Skeletal muscle tissue (tissue), 4 donors: ENCODE results near the gene BICRA. TPM values are rescaled to one million over a fixed set of nuclear protein-coding genes. Genes with fewer than 3 reads are reported as not detected.
A peak's percentile ranks its signal among the peaks of the same experiment; 100 is the strongest.
"Not testable (repeated sequence)": the region's sequence is repeated elsewhere in the genome, so short reads cannot be mapped to it uniquely, and the experiment has no call there.

Experiments used
- H3K27ac ChIP-seq: one replicate; pipeline ENCODE4 v1.7.0; 2013; ENCODE audit warnings: mild to moderate bottlenecking, low read depth, low read length, inconsistent platforms
- H3K27me3 ChIP-seq, 3 donors: one replicate each; pipeline ENCODE4 v1.7.0; 2013; ENCODE audit warnings: low read length in 3 of 3; ENCODE audit not compliant: control insufficient read depth in 3 of 3, insufficient read depth in 3 of 3
- H3K36me3 ChIP-seq, 3 donors: one replicate each; pipeline ENCODE4 v1.7.0; 2013; ENCODE audit warnings: low read length in 3 of 3; ENCODE audit not compliant: control insufficient read depth in 3 of 3, insufficient read depth in 3 of 3
- H3K4me1 ChIP-seq, 3 donors: one replicate each; pipeline ENCODE4 v1.7.0; 2013; ENCODE audit warnings: low read length in 3 of 3, mild to moderate bottlenecking in 3 of 3; ENCODE audit not compliant: control insufficient read depth in 3 of 3, insufficient read depth in 3 of 3
- H3K4me3 ChIP-seq, 3 donors: one replicate each; pipeline ENCODE4 v1.7.0; 2013; ENCODE audit warnings: low read length in 3 of 3
- H3K9ac ChIP-seq, 3 donors: one replicate each; pipeline ENCODE4 v1.7.0; 2013; ENCODE audit warnings: low read length in 3 of 3, mild to moderate bottlenecking in 3 of 3, moderate library complexity in 2 of 3, low read depth in 1 of 3
- H3K9me3 ChIP-seq, 3 donors: one replicate each; pipeline ENCODE4 v1.7.0; 2013; ENCODE audit warnings: low read length in 3 of 3; ENCODE audit not compliant: control insufficient read depth in 3 of 3
- total RNA-seq: library from RNA; depleted of rRNA; stranded (reverse); fragments of >200 nt; gene quantifications from one replicate; pipeline ENCODE4 v1.2.3, GENCODE V29; 2014
- donor health status: Osteomylitis.

Gene BICRA
- total RNA-seq, 1 donor from 2014 or later = 3.7 TPM

DNA sequence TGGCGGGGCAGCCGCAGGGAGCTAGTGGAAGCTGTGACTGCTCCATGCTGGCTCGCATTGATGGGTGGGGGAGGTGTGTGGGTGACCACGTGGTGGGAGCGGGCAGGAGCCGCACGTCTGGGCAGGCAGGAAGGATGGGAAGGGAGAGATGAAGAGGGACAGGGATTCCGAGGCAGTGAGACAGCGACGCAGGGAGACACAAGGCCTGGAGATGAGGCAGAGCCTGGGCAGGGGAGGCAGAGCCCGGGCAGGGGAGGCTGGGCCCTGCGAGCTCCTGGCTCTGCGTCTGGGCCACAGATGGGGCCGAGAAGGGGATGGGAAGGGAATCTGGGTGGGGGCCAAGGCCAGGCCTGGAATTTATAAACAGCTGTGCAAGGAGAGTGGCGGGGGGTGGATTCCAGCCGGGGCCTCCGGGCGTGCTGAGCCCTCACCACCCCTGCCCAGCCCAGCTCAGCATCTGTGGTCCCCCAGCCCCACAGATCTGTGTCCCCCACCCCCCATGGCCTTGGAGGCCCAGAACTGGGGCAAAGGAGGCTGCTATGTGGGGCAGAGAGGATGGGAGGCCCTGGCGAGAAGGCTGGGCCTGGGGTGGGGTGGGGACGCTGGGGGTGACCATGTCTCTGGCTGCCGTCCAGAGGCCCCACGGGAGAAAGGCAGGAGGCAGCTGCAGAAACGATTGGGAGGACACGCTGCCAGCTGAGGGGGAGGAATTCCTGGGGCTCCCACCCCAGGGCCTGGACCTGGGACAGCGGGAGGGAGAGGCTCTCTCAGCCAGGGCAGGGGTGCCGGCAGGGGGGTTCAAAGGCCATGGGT, 110.3 kb downstream of the BICRA start:
- Histone ChIP-seq H3K9me3 (no peaks in the 10 kb centered on the region), H3K27me3 (peaks cover 9 to 31% (median 15%) of the 10 kb centered on the region in 3 donors), H3K27ac (peak overlapping the region; percentile 73), H3K36me3 (peaks cover 0 to 15% (median 6%) of the 10 kb centered on the region in 3 donors), H3K4me1 (peaks cover 30 to 45% (median 42%) of the 10 kb centered on the region in 3 donors), H3K9ac (peak overlapping the region in 1 of 3 donors; percentile 40), H3K4me3 (peak overlapping the region in 2 of 3 donors; percentile 29 to 41)

- Histone ChIP-seq H3K4me1 (peaks cover 22 to 48% (median 40%) of the 10 kb centered on the region in 3 donors), H3K9ac (no peak overlapping the region), H3K27me3 (peaks cover 6 to 27% (median 12%) of the 10 kb centered on the region in 3 donors), H3K36me3 (peaks cover 0 to 19% (median 10%) of the 10 kb centered on the region in 3 donors), H3K4me3 (peak overlapping the region in 2 of 3 donors; percentile 17 to 46), H3K27ac (peak overlapping the region; percentile 73), H3K9me3 (no peaks in the 10 kb centered on the region)
Measured at GRCh38 chr19:47720669-47721422, 111.9 kb downstream of the BICRA start.

GRCh38 chr19:47723581-47723940, 114.6 kb downstream of the BICRA start:
- Histone ChIP-seq H3K4me1 (peaks cover 13 to 35% (median 34%) of the 10 kb centered on the region in 3 donors), H3K27ac (peak overlapping the region; percentile 37), H3K36me3 (peaks cover 0 to 14% (median 7%) of the 10 kb centered on the region in 3 donors), H3K9me3 (no peaks in the 10 kb centered on the region), H3K4me3 (no peak overlapping the region), H3K9ac (no peak overlapping the region), H3K27me3 (peaks cover 0 to 19% (median 5%) of the 10 kb centered on the region in 3 donors)

DNA sequence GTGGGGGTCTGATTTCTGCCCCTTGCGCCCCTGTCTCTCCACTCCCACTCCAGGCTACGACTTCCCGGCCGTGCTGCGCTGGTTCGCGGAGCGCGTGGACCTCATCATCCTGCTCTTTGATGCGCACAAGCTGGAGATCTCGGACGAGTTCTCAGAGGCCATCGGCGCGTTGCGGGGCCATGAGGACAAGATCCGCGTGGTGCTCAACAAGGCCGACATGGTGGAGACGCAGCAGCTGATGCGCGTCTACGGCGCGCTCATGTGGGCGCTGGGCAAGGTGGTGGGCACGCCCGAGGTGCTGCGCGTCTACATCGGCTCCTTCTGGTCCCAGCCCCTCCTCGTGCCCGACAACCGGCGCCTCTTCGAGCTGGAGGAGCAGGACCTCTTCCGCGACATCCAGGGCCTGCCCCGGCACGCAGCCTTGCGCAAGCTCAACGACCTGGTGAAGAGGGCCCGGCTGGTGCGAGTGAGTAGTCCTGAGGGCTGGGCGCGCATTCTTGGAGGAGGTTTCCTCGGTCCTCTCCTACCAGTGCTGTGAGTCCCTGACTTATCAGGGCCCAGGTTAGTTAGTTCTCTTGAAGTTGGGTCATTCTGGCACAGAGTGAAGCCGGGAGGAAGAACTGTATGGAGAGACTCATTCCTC, 116.9 kb downstream of the BICRA start:
- H3K36me3 ChIP-seq = peaks cover 0 to 14% (median 12%) of the 10 kb centered on the region in 3 donors
- H3K9me3 ChIP-seq = no peaks in the 10 kb centered on the region
- H3K4me1 ChIP-seq = peaks cover 19 to 40% (median 24%) of the 10 kb centered on the region in 3 donors
- peak overlapping the region in 1 of 3 donors; percentile 8 for H3K9ac ChIP-seq
- H3K27ac ChIP-seq = peak overlapping the region; percentile 12
- H3K4me3 ChIP-seq = no peak overlapping the region
- H3K27me3 ChIP-seq = peaks cover 9 to 30% (median 14%) of the 10 kb centered on the region in 3 donors

GRCh38 chr19:47726467-47726866, 117.5 kb downstream of the BICRA start:
- Histone ChIP-seq H3K27me3 (peaks cover 9 to 30% (median 15%) of the 10 kb centered on the region in 3 donors), H3K4me3 (no peak overlapping the region), H3K4me1 (peaks cover 19 to 37% (median 23%) of the 10 kb centered on the region in 3 donors), H3K36me3 (peaks cover 0 to 14% (median 14%) of the 10 kb centered on the region in 3 donors), H3K27ac (peak overlapping the region; percentile 12), H3K9me3 (no peaks in the 10 kb centered on the region), H3K9ac (no peak overlapping the region)

DNA sequence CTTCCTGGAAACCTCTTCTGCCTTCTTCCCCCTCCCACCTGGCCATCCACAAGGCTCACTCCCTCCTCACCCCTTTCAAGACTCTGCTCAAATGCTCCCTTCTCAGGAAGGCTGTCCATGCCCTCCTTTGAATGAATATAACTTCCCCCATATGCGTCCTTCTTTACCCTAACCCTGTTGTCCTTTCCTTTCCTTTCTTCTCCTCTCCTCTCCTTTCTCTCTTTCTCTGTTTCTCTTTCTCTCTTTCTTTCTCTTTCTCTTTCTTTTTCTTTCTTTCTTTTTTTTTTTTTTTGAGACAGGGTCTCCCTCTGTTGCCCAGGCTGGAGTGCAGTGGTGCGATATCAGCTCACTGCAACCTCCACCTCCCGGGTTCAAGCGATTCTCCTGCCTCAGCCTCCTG, 119.4 kb downstream of the BICRA start:
- not testable (repeated sequence) for H3K27ac ChIP-seq, H3K9me3 ChIP-seq, H3K4me3 ChIP-seq
- H3K27me3 ChIP-seq = peaks cover 3 to 19% (median 15%) of the 10 kb centered on the region in 3 donors
- H3K9ac ChIP-seq = peak overlapping the region in 1 of 3 donors; percentile 16
- peaks cover 13 to 26% (median 18%) of the 10 kb centered on the region in 3 donors for H3K4me1 ChIP-seq
- H3K36me3 ChIP-seq = peaks cover 0 to 14% (median 10%) of the 10 kb centered on the region in 3 donors

DNA sequence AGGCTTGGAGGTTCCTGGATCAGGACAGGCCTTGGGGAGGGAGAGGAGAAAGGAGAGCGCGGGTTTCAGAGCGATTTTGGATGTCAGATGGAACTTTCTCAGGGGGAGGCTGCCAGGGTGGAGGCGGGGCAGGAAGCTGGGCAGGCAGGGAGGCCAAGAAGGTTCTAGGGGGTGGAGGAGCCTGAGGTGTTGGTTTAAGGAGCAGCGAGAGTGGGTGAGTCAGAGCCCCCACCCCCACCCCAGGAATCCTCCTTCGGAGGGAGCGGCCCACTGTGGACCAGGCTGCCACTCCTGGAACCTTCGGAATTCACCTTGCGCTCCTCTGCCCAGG, 120.5 kb downstream of the BICRA start:
- peak overlapping the region in 1 of 3 donors; percentile 14 for H3K4me3 ChIP-seq
- peaks cover 3 to 16% (median 15%) of the 10 kb centered on the region in 3 donors for H3K27me3 ChIP-seq
- peak overlapping the region in 1 of 3 donors; percentile 40 for H3K9ac ChIP-seq
- H3K36me3 ChIP-seq = peaks cover 0 to 15% (median 10%) of the 10 kb centered on the region in 3 donors
- H3K4me1 ChIP-seq = peaks cover 13 to 20% (median 18%) of the 10 kb centered on the region in 3 donors
- H3K27ac ChIP-seq = peak overlapping the region; percentile 62
- H3K9me3 ChIP-seq = no peaks in the 10 kb centered on the region

- H3K36me3 ChIP-seq = peaks cover 0 to 15% (median 9%) of the 10 kb centered on the region in 3 donors
- H3K4me3 ChIP-seq = peak overlapping the region in 1 of 3 donors; percentile 14
- H3K4me1 ChIP-seq = peaks cover 13 to 19% (median 18%) of the 10 kb centered on the region in 3 donors
- H3K27ac ChIP-seq = peak overlapping the region; percentile 62
- peaks cover 3 to 16% (median 15%) of the 10 kb centered on the region in 3 donors for H3K27me3 ChIP-seq
- H3K9me3 ChIP-seq = no peaks in the 10 kb centered on the region
- H3K9ac ChIP-seq = peak overlapping the region in 1 of 3 donors; percentile 11
Measured at GRCh38 chr19:47729799-47730520, 121.0 kb downstream of the BICRA start.

DNA sequence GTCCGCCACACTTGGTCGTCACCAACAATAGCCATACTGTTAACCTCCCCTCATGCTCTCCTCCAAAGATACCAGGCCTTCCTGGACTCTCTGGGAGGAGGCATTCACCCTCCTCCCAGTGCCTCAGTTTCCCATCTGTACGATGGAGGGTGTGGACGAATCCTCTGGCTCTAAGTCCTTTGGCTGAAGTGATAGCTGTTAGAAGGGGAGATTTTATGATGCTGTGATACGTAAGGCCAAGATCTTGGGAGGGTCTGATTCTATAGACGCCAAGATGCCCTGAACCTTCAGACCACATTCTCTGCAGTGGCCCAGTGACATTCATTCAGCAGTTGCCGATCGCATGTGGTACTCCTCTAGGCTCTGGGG, 121.6 kb downstream of the BICRA start:
- H3K4me1 ChIP-seq = peaks cover 13 to 19% (median 18%) of the 10 kb centered on the region in 3 donors
- peaks cover 0 to 18% (median 9%) of the 10 kb centered on the region in 3 donors for H3K36me3 ChIP-seq
- no peak overlapping the region for H3K9ac ChIP-seq
- H3K9me3 ChIP-seq = no peaks in the 10 kb centered on the region
- H3K27ac ChIP-seq = peak overlapping the region; percentile 62
- H3K27me3 ChIP-seq = peaks cover 3 to 16% (median 15%) of the 10 kb centered on the region in 3 donors
- no peak overlapping the region for H3K4me3 ChIP-seq
